ENCODE data around the gene WNK3.

The WNK3 gene

DNA sequence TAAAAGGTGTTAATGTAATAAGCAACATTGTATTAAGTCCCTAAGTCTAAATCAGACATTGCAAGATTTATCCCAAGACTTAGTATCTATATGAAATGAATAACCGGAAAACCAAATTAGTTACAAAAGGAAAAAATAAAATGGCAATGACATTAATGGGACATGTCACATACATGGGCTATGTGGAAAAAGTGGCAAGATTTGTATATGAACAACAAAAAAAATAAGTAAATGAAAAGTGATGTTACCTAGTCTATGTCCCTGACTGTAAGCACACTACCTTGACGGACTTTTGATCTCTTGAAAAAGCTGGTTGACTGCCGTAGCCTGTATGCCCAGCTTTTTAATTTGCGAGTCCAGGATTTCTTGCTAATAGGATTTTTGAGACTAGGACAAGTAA is 119.3 kb downstream of the WNK3 start:
- no peak for DNase-seq

DNA sequence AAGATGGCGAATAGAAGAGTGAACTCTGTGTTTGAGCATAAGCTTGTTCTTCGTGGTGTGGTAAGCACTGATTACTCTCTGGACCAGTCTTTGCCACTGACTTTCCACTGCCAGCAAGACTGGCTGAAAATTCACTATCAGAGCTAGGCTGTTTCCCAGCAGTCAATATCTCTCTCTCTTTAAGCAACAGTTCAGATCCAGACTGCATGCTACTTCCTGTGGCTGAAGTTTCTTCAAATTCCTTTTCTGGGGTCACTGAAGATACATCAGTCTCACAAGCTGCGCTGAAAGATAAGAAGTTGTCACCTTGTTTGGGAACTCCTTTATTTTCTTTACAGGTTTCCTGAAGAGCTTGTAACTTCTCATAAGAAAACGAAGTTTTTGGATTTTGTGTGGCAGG is 120.8 kb downstream of the WNK3 start:
- no peak for DNase-seq

DNA sequence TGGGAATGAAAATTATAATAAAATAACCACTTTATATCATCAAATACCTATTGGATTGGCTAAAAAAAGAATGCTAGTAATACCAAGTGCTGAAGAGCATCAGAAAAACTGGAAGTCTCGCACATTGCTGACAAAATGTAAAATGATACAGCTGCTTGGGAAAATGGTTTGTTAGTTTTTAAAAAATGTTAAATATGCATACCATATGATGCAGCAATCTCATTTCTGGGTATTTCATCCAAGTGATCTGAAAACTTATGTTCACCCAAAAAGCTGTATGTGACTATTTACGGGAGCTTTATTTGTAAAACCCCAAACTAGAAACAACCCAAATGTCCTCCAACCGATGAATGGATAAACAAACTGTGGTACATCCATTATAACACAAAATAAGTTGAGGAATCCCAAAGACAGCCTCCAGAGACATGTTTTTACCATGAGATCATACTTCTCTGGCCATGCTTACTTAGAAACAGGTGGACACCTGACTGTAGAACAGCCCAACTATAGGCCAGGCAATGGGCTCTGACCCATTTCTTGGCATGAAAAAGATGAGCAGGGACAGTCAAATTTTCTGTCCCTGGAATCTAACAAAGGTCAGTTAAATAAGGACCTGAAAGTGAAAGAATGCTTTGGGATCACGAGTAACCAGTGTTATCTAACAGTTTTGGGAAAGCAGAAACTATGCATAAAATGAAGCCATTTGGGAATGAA is 127.3 kb downstream of the WNK3 start:
- DNase-seq, result no peak

DNA sequence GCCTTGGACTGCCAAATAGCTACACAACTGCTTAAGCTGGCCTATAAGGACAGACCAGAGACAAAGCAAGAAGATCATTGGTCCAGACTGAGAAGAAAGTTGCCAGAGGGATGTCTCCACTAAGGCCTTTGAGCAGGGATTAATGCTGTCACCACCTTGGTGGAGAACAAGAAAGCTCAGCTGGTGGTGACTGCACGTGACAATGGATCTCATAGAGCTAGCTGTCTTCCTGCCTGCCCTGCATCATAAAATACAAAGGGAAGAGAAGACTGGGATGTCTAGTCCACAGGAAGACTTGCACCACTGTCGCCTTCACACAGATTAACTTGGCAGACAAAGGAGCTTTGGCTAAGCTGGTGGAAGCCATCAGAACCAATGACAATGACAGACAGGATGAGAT is 134.3 kb downstream of the WNK3 start:
- DNase-seq, result no peak

DNA sequence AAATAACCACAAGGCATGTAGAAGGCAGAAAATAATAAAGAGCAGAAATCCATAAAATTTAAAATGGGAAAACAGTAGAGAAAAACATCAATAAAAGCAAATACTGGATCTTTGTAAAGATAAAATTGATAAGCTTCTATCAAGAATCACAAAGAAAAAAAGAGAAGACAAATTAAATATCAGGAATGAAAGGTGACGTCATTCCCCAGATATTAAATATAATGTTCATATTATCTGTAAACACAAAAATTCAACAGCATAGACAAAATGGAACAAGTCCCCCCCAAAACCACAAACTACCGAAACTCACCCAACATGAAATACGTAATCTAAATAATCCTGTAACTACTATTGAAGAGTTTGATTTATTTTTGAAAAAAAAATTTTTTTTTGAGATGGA is 144.2 kb downstream of the WNK3 start:
- DNase-seq, result no peak

DNA sequence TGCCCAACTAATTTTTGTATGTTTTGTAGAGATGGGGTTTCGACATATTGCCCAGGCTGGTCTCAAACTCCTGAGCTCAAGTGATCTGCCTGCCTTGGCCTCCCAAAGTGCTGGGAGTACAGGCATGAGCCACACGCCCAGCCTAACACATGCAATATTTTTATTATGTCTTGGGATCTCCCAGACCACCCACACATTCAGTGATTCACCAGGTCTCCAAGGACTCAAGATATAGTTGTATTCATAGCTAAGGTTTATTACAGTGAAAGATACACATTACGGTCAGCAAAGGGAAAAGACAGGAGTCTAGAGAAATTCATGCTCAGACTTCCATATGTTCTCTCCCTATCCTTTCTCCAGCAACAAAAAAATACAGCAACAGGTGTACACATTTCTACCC is 149.3 kb downstream of the WNK3 start:
- peak in 1 of 56 donors; percentile 0 for DNase-seq

DNA sequence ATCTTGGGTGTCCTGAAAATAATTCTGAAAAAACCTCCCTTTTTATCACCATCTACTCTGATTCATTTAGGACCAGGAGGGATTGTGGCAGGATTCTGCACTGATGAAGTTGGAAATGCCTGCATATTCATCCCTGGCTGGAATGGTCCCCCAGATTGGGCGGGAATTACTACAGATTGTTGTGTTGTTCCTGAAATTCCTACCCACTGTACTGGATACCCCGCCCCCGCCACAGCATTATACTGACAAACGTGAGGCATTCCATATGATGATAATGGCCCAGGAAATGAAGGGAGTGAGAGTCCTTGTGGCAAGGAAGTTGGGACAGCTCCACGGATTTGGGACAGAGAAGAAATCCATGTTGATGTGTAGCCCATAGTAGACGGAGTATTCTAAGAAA is 159.6 kb downstream of the WNK3 start:
- DNase-seq, result no peak

DNA sequence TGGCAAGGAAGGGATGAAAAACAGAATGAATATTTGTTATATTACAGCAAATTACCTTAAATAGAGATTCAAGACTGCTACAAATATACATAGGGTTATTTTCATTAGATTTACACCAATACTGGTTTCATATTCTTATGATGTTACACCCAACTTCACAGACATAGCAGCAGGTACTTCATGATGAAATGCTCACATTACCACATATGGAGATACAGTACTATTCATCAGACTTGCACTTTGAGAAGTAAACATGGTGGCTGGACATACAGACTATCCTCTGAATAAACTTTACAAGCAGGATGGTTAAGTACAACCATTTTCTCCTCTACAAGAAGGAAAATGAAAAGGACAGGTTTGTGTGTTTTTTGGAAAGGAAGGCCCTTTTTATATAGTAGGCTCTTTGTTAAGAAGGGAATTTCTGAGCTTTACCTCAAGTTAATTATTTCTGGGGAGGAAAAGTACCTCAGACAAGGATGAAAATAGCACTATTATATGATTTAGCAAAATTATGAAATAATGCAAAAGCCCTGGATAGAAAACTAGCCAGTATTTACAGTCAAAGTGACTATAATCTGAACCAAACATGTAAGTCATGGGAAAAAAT is 162.8 kb downstream of the WNK3 start:
- DNase-seq, result no peak

DNA sequence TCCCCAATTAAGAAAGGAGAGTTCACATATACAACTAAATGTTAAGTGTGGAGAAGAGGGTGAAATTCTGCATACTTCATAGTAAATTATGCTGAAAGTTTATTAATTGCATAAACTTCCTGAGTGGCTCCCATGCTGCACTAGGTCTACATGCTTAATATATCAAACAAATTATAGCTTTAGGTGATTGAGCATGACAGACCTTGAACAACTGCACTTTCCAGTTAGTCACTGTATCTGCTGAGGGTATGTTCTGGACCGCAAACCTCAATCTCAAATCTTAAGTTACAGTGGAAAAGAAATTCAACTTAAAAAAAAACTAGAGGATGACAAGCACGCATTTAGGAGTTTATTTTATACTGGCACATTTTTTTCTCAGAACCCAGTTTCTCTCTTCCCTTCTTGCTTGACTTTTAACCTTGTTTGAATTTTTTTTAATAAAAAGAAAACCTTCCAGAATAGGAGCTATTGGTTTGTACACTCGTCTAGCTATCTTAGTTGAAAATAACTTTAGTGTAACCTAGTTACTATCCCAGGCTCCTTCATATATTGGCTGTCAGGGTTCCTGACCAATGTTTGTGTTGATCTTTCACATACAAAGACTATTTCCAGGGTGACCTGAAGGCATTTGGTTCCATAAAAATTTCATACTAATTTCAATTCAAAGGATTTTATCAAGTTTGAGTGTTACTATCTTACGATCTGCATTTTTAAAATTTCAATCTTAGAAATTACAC is 164.6 kb downstream of the WNK3 start:
- DNase-seq, result no peak

DNA sequence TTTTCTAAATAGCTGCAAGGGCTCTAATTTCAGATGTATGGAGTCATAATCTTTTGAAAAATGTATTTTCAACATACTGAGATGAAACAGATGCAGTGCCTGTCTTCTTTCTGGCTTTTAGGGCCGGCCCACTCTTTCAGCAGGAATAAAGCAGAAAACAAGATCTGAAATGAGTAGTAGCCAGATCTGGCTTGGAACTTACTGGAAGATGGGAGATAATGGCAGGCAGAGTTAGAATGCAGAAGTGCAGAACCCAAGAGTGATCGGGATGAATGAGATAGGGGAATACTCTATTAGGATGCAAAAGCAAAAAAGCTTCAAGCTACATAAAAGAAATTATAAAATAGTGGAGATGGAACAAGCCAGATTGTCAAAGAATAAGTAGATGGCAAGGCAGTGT is 173.4 kb downstream of the WNK3 start:
- no peak for DNase-seq

DNA sequence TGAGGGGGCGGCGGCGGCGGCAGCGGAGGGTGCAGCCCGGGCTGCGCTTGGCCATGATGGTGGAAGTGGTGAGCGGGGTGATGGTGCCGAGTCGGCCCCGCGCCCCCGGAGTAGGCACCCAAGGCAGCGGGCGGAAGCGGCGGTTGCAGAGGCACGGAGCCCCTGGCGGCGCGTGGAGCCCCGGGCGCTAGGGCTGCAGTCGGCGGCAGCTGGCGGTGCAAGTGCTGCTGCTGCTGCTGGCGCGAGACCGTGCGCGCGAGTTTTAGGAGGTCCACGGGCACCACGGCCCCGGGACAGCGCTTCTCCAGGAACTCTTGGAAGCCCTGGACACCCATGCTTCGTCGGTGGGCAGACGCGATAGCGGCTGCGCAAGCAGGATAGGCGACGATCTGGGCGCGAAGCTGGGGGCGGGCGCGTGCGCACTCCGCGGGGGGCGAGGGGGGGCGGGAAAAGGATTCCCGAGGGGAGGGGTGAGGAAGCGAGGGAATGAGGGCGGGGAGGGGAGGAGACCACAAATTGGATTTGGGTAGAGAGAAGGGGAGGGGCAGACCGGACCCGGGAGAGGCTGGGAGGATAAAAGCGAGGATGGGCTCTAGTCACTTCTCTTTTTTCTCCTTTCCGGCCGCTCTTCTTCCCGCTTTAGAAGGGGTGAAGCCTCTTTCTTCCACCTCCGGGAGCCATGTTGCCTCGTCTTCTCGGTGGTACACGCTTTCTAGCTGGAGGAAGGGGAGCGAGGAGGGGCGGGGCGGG is 174.8 kb downstream of the WNK3 start, which contains the start of gene FAM120C:
TSS of gene FAM120C (minus strand) at position 391 of the 750 bp plus-strand sequence. CDS start at position 335, 56 bp downstream.
- peak in 54 of 56 donors; percentile 16 to 91 (median 74) for DNase-seq

DNA sequence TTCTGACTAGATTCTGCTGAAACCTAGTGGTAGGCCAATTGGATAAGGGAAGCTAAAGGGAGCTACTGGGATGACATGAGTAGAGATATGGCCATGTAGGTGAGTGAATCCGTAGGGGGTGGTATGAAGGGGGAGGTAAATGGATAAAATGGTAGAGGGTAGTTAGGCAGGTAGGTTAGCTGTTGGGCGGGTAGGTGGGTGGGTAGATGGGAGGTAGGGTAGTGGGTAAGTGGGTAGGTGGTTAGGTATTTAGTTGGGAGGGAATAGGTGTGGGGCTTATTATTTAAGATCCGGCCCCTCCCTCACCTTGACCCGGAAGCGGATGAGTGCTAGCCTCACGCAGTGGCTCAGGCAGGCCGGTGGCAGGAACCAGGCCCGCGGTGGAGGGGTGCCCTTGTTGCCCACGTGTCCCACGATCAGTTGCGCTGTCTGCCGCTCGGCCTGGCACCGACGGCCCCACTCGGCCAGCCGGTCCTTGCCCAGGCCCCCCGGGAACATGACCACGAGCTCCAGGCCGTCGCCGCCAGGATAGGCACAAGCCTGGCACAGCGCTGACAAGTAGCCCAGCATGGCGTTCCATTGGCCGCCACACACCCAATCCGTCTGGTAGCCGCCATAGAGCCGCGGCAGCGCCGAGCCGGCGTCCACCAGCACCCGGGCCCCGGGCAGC is 175.5 kb downstream of the WNK3 start:
- DNase-seq, result peak in 55 of 56 donors; percentile 1 to 74 (median 42)

DNA sequence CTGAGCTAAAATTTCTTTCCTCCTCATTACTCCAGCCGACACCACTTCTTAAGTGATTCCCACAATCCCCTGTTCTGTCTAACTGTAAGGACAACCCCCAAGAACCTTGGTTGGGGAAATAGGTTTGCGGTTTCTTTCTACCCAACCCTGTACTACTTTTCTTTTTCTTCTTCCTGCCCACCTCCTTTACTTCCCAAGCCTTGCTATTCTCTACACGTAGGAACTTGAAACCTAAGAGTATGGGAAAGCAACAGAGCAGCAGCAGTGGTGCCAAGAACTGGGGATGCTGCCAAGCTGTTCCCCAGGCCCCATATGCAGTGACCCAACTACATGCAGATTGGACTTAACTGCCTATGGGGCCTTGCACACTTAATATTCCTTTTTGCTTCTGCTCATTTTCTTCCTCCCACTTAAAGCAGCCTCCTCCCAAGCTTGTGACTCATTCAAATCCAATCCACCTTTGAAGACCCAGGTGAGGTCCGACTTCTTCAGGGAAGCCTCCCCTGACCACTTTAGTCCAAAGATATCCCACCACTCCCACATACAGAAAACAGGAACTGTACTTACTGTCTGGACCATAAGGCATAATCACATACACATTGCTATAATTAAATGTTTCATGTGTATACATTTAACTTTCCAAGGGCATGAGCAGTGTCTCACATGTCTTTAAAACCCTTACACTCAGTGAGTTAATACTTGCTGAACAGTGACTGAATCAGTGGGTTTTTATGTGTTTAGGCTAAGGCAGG is 176.5 kb downstream of the WNK3 start:
- peak in 8 of 56 donors; percentile 0 to 4 (median 0) for DNase-seq

DNA sequence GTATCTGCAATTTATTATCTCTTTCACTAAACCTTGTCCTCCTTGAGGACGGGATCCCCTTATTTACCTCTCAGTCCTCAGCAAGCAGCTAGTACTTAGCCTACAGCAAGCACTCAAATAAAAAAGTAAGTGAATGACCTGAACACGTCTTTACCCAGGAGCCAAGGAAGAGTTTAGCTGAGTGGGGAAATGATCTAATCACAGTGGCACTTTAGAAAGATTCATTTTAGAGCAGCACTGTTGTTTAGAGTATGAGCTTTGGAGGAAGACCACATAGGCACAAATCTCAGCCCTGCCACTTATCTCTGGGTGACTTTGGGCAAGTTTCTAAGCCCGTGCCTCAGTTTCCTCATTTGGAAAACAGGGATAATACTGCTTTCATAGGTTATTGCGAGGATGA is 177.4 kb downstream of the WNK3 start:
- DNase-seq, result no peak

DNA sequence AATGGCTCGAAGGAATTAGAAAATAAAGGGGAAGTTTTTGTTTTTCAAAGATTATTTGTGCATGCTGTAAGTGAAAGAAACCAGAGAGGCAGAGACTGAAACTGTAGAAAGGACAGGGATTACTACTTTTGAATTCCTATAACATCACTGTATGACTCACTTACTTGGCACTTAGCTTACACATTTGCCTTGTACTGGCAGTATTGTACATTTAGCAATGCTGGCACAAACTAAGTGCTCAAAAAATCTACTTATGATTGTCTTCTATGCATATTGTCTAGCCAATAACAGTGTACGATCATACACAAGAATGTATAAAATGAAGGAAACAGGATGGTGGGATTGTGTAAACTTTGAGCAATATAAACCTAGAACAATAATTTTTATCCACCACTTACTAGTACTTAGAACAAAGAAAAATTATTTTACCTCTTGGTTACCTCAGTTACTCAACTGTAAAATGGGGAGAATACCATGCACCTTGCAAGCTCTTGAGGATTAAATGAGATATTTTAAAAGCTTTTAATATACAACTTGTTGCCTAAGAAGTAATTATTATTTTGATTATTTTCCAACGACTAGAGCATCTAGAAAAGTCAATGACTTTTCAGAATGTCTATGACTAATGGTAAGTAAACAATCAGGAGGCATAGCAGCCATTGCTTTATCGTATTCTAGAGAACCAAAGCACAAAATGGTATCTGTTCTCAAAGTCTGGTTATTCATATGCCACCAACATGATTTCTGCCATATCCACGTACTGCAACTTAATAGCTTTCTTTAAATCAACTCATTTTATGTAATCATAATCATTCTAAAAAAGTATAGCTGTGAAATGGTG is 179.5 kb downstream of the WNK3 start:
- DNase-seq, result no peak

DNA sequence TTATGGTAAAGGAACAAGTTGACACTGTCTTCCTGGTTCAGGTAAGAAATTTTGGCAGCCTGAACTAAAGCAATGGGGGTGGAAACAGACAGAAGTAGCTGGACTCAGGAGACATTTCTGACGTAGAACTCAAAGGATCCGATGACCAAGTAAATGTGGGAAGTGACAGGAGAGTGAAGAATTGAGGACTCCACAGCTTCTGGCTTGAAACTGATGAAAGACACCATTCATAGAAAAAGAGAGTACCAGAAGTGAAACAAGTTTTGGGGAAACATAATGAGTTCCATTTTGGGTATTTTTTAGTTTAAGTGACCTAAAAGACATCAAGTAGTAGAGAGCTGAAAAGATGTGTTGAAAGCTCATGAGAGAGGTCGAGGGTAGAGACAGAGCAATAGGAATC is 180.5 kb downstream of the WNK3 start:
- DNase-seq, result no peak

DNA sequence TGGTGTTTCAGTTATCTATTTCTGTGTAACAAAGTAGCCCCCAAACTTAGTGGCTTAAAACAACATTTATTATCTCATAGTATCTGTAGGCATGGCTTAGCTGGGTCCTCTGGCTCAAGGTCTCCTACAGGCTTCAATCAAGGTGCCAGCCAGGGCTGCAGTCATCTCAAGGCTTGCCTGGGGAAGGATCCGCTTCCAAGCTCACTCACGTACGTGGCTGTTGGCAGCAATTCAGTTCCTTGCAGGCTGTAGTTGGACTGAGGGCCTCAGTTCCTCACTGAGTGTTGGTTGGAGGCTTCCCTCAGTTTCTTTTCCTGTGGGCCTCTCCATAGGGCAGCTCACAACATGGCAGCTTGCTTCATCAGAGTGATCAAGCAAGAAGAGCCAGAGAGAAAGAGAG is 184.1 kb downstream of the WNK3 start:
- peak in 1 of 56 donors; percentile 0 for DNase-seq

DNA sequence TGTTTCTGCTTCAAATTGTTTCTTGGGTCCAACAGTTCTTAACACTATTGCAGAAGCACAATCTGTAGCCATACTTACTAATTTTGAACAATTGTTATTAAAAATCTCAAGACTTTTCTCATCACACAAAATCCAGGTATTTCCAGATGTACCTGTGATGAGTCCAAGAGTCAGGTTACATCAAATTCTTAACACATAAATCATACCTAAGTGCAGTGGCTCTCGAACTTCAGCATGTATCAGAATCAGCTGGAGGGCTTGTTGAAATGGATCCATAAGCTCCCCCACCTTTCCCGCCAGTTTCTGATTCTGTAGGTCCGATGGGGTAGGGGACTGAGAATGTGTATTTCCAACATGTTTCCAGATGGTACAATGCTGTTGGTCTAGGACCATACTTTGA is 185.4 kb downstream of the WNK3 start:
- no peak for DNase-seq

DNA sequence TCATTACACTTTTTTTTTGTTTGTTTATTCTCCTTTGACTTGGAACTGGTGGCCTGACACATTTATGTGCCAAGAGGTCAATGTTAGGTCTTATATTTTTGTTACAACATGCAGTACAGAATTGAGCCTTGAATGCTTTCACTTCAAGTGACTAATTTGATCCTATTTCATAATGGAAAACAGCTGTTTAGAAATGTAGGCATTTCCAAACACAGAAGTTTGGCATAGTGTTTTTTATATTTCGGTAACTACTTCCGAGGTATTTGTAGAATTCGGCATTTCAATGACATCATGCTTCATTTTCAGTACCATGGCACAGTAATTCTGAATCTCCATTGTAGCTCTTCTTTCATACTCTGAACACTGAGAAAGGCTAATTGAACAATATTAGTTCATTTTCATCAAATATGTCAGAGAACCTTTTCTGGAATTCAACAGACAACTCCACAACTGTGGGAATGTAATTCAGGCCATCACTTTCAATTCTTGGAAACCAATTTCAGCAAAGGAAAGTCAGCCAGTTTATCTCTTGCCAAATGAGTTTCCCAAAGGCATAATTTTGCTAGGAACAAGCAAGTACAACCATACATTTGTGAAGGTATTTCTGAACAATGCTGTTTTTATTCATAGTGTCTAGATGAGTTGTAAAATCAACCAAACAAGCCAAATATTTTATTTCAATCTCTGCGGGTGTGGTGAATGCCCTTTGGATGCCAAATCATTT is 186.2 kb downstream of the WNK3 start:
- DNase-seq, result no peak

Data from nucleus accumbens (tissue), 56 donors.